Ovary (tissue), 9 donors: Measurements from ENCODE around the gene RPL35A. TPM values are rescaled to one million over a fixed set of nuclear protein-coding genes. Genes with fewer than 3 reads are reported as not detected.

ENCODE experiments used
- polyA plus RNA-seq, 2 donors: library from polyadenylated mRNA; stranded (reverse); fragments of 200-250 nt in 1 of 2; fragments of 350-450 nt in 1 of 2; fragmentation: Illumina TruSeq in 1 of 2; extraction: RNeasy Lipid Tissue Mini Kit (QIAGEN cat#74804) in 1 of 2; gene quantifications; one replicate each; pipeline ENCODE4 v1.2.3, GENCODE V29; 2013 to 2014
- small RNA-seq: library from RNA; depleted of rRNA; stranded (forward); fragments of <200 nt; gene quantifications from one replicate; pipeline ENCODE3, GENCODE V24; 2016
- total RNA-seq, 7 donors: library from RNA; depleted of rRNA in 2 of 7; stranded (reverse); fragments of >200 nt in 2 of 7; fragmentation: NEBNext Ultra II Directional in 3 of 7; extraction: Animal tissue kit (Norgen Biotek cat#: 25700) in 3 of 7; gene quantifications; one replicate each; pipeline versions ENCODE4 v1.1.0 to v1.2.4, GENCODE V29; 2016 to 2023
- donor health status: DM: no; HTN: no; CAD: no; lungs with moderate emphysema.
- donor health status: DM: no; HTN: no; CAD: no.
- donor health status: Bipolar disorder and iron deficiency.
- donor health status: DM: yes; HTN: yes; CAD: no.
- donor health status: DM: no; HTN: no; CAD: no.
- donor health status: DM: yes; HTN: yes; CAD: no.

The RPL35A gene
- total and polyA plus RNA-seq, 9 donors, result 1,036 to 4,524 (median 2,172) TPM

Small RNA genes within 50 kb of the gene (small RNA-seq; reads per million reads assigned to genes)
- gene RNU6-621P, result not detected

Other genes starting within 250 kb of the RPL35A start
- gene RUBCN, start 213.3 kb upstream of the RPL35A start, total RNA-seq, result 10 to 100 TPM; 20.0 to 36.2 (median 27.5) TPM
- 10 to 100 TPM in 1 of 2 donors, 1 to 10 TPM in 1; 9.5 to 11.4 TPM for gene RUBCN, start 213.3 kb upstream of the RPL35A start, polyA plus RNA-seq
- gene FYTTD1, start 200.3 kb upstream of the RPL35A start, total RNA-seq, result 10 to 100 TPM; 23.8 to 70.5 (median 58.0) TPM
- gene FYTTD1, start 200.3 kb upstream of the RPL35A start, polyA plus RNA-seq, result 10 to 100 TPM; 16.8 to 49.6 TPM
- gene LRCH3, start 158.9 kb upstream of the RPL35A start, total RNA-seq, result 100 to 1,000 TPM in 2 of 7 donors, 10 to 100 TPM in 5; 44.4 to 192 (median 61.6) TPM
- gene LRCH3, start 158.9 kb upstream of the RPL35A start, polyA plus RNA-seq, result 10 to 100 TPM; 20.9 to 69.6 TPM
- gene LMLN, start 10.0 kb downstream of the RPL35A start, total RNA-seq, result 10 to 100 TPM in 3 of 7 donors, 1 to 10 TPM in 4; 5.1 to 12.8 (median 8.7) TPM
- 1 to 10 TPM; 2.4 to 7.0 TPM for gene LMLN, start 10.0 kb downstream of the RPL35A start, polyA plus RNA-seq